Erythroblast (primary cell): Measurements from ENCODE around the gene NUP210.

Experiments
- DNase-seq, 2 experiments: peaks; one replicate each; lab custom pipeline; 2025; lab: John Stamatoyannopoulos, UW
- GATA1 ChIP-seq: IDR thresholded peaks from 2 replicates; pipeline ENCODE4 v1.6.1; 2011; ENCODE audit warnings: low read depth, mild to moderate bottlenecking, control low read depth, low read length, moderate library complexity
- POLR2A ChIP-seq: IDR thresholded peaks from 2 replicates; pipeline ENCODE4 v1.6.1; 2011; ENCODE audit warnings: mild to moderate bottlenecking, low read length

Gene NUP210

DNA sequence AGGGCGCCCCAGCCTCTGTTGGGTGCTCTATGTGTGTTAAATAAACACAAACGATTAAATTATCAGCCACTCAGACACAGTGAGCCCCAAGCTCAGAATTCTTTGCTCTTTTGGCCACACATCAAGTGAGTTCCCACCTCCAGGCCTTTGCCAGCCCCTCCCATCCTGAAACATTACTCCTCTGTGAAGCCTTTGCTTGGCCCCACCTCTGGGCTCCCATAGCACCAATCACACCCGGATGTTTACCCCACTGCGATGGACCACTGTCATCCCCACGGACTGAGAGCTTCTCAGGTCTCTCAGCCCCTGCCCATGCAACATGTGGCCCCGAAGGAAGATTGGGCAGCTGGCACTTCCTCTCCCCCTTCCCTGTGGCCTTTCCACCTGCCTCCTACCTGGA lies 85.1 kb downstream of the NUP210 start:
- no peak for TF ChIP-seq POLR2A
- no peak for TF ChIP-seq GATA1
- no peak for DNase-seq

DNA sequence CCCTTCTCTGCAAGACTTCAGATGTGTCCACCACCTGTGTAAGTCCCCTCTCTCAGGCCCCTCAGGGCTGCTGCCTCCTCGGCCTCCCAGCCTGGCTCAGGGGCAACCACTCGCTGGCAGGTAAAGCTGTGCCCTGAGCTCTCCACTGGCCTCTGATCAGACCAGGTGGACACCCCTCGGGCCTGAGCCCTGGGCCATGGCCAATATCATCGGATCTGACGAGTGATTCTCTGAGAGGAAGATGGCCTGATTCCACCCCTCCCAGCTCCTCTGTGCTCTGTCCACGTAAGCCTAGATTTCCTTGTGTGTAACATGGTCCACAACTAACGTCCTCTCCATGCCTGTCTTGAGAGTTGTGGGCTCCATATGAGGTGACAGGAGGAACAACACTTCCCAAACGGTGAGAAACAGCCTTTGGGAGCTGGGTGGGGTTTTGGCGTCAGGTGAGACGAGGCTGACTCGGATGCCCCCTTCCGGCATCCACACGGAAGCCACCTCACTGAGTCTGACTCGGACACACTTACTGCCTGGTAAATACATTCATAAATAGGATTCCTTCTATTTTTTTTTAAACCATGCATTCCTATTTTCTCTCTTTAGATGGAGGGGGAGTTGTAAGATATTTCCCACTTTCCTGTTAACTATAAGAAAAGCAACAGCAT lies 86.8 kb downstream of the NUP210 start:
- no peak for TF ChIP-seq GATA1
- no peak for TF ChIP-seq POLR2A
- no peak for DNase-seq

DNA sequence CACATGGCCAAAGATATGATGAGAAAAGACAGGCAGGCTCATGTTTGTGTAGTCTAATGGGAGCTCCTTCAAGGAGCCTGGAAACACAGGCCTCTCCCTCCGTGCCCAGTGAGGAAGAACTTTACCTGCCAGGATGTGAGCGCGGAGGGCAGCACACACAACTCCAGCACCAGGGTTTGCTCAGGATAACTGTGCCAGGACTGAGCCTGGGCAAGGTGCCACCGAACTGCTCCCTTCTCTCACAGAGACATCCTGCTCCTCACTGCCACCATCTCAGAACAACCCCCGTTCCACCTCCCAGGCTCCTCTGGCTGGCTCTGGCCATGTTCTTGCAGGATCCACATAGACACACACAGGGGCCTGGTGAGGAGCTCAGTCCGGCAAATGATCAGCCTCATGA lies 87.4 kb downstream of the NUP210 start:
- no peak for DNase-seq
- TF ChIP-seq GATA1 (no peak), POLR2A (no peak)

- TF ChIP-seq GATA1 (no peak), POLR2A (no peak)
- DNase-seq, result no peak
Observed at GRCh38 chr3:13332158-13332557, 88.0 kb downstream of the NUP210 start.

- DNase-seq, result no peak
- no peak for TF ChIP-seq POLR2A
- TF ChIP-seq GATA1, result no peak
Observed at GRCh38 chr3:13329746-13330145, 90.4 kb downstream of the NUP210 start.

DNA sequence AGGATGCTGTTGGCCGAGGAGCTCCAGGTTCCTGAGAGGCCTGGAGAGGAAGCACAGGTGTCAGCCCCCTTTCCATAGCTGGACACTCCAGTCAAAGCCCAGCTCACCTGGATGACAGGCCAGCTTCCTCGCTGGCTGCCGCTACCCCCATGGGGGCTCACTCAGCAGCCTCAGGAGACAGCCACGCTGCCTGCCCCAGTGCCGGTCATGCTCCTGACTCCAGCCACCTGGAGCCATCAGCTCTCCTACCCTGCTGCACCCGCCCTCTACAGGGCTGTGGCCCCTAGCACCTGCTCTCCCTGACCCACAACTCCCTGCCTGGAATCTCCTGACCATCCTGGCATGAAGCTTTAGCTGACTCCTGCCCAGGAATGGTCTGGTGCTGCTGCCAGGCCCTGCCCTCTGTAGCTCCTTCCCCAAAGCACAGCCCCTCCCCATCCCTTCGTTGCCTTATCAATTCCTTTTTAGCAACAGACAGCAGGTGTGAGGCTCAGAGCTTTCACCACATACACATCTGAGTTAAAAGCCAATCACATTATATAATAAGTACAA lies 94.2 kb downstream of the NUP210 start:
- DNase-seq, result no peak
- TF ChIP-seq GATA1 (no peak), POLR2A (no peak)

- DNase-seq, result no peak
- TF ChIP-seq POLR2A (no peak), GATA1 (no peak)
Observed at GRCh38 chr3:13324835-13325501, 95.2 kb downstream of the NUP210 start.

- DNase-seq, result no peak
- TF ChIP-seq POLR2A (no peak), GATA1 (no peak)
Observed at GRCh38 chr3:13323822-13324221, 96.3 kb downstream of the NUP210 start.

GRCh38 chr3:13322324-13322723 lies 97.8 kb downstream of the NUP210 start:
- DNase-seq, result no peak
- no peak for TF ChIP-seq GATA1
- TF ChIP-seq POLR2A, result no peak

DNA sequence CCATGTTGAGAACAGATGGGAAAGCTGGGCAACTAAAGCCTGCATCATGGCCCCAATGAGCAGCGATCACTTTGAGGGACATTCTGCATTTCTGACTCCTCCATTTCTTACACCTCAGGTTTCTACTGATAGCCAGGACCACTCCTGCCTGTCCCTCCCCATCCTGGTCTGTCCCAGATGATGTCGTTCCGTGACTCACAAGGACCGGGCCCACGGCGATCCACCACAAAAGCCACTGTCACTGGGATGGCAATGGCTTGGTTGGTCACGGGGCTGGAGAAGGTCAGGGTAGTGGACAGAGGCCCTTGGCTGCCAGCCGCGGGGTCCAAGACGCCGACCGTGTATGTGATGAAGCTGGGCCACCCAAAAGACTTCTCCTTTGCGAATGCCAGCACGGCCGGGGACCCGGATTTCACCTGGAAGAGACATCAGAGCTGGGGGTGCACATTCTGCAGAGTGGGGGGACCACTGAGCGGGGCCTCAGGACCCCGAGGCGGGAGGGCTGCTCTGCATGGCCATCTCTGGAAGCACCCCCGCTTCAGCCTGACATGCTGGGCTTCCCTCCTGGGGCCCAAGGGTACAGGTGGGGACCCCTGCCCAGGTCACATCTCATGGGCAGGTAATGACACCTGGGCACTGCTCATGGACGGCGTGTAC lies 100.4 kb downstream of the NUP210 start:
- TF ChIP-seq GATA1, result no peak
- TF ChIP-seq POLR2A, result no peak

GRCh38 chr3:13318626-13319470 lies 101.3 kb downstream of the NUP210 start:
- no peak for TF ChIP-seq GATA1
- no peak for TF ChIP-seq POLR2A
- DNase-seq, result no peak

More for the DNA sequence above, 100.4 kb downstream of the NUP210 start:
- DNase-seq, result no peak

GRCh38 chr3:13317596-13318320 lies 102.4 kb downstream of the NUP210 start:
- no peak for DNase-seq
- TF ChIP-seq POLR2A, result no peak
- no peak for TF ChIP-seq GATA1

DNA sequence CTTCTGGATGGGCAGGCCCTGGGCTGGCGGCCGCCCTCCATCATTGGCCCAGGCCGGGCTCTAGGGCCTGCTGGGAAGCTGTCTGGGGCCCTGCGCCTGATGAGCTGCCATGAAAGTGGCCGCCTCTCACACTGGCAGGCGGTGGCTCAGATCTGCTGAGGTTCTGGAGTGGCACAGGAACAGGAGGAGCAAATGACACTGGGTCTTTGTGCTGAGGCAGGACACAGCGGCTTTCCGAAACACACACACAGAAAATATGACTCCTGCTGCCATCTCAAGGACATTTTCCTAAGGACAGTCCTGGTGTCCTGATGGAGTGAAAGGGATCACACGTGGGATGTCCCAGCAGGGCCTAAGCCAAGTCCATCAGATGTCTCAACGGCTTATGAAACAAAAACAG lies 103.5 kb downstream of the NUP210 start:
- no peak for DNase-seq
- no peak for TF ChIP-seq POLR2A
- no peak for TF ChIP-seq GATA1
